Jurkat, Clone E6-1 (cell line): ENCODE results near the gene RXRB.

ENCODE experiments used
- DNase-seq: peaks from one replicate; pipeline ENCODE4 v3.0.0-alpha.2; 2011; ENCODE audit warnings: low read depth, low spot score
- H3K4me3 ChIP-seq: 2 replicates; pipeline ENCODE4 v1.5.1; 2011; ENCODE audit warnings: mild to moderate bottlenecking, low read length, control low read depth, moderate library complexity

RXRB gene

DNA sequence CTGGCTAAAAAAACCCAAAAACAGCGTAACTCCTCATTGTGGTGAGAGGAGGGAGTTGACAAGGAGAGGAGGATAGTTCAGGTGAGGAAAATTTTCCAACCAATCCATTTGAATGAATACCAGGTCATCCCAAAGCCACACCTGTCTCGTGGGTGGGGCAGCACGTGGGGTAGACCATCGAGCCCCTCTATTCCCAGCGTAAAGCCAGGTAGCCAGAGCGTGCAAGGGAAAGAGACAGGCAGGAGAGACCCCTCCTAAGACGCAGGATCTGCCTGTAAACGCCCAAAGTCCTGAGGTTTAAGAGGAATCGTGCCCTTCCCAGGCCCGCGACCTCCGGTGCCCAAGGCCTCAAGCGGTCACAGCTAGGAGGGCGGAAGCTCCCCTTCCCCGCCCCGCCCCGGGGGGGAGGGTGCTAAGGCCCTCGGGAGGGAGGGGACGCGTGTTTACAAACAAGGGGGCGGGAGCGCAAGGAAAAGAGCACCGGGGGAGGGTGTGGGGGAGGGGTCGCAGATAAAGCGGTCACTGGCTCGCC is 712 bp downstream of the RXRB start:
- peak overlapping the region; percentile 100 for H3K4me3 ChIP-seq
- peak; percentile 68 for DNase-seq

DNA sequence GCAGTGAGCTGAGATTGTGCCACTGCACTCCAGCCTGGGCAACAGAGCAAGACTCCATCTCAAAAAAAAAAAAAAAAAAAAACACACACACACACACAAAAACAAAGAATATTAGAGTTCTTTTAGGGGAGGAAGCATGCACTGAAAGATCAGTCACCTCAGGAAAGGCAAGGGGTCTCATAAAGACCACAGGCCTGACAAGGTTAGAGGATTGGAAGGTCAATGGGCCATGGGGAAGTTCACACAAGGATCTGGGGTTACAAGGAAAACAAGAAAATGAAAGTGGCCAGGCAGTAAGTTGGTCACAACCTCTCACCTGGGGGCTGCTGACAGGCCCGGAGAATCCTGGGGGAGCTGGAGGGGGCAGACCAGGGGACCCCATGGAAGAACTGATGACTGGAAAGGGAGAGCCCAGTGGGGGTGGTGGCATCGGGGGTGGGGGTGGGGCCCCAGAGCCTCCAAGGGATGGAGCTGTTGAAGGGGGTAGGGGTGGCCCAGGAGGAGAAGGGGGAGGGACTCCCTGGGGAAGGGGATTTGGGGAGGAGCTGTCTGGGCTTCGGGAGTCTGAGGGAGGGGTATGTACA is 1.5 kb downstream of the RXRB start:
- no peak for DNase-seq
- H3K4me3 ChIP-seq, result peak overlapping the region; percentile 100

DNA sequence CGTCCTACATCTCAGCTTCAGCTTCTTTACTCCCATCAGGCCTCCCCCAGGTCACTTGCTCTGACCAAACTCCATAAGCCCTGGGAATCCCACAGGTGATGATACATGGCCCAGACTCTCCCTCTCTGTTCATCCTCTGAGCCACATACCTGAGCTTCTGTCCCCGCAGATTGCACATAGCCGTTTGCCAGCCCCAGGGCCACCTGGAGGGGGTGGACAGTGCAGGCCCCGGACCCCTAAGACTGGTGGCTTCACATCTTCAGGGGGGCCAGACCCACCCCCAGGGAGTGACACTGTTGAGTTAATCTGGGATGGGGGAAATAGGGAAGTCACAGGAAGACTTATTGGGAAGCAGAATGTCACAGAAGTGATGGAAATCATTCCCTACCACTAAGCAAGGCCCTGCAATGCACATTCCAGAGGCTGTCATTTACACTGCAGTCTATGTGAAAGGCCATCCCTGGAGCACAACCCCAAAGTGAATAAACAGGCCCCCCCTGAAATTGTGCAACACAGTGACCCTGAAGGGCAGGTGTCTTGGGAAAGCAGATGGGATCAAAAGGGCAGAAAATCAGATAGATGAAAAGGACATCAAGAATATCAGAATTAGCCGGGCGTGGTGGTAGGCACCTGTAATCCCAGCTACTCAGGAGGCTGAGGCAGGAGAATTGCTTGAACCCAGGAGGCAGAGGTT is 2.2 kb downstream of the RXRB start:
- no peak overlapping the region for H3K4me3 ChIP-seq
- no peak for DNase-seq

DNA sequence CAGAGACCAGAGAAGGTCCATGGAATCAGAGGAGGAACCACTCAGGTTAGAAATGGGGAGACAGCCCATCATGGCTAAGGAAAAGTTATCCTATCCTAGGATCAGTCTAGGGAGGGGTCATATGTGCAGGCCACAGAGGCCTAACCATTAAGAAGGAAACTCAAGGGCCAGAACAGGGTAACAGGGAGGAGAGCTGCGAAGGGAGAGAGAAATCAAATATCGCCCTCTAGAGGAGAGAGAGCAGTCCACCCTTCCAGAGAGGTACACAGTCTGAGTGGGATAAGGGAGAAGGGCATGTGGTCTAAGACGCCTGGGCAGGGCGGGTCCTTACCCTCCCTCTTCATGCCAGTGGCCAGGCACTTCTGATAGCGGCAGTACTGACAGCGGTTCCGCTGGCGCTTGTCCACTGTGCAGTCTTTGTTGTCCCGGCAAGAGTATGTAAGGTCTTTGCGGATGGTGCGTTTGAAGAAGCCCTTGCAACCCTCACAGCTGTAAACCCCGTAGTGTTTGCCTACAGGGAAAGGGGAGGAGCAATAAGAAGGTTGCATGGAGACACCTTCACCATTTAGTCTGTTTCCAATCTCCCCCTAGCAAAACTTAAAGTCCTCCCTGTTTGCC is 2.9 kb downstream of the RXRB start:
- no peak for DNase-seq
- H3K4me3 ChIP-seq, result no peak overlapping the region

DNA sequence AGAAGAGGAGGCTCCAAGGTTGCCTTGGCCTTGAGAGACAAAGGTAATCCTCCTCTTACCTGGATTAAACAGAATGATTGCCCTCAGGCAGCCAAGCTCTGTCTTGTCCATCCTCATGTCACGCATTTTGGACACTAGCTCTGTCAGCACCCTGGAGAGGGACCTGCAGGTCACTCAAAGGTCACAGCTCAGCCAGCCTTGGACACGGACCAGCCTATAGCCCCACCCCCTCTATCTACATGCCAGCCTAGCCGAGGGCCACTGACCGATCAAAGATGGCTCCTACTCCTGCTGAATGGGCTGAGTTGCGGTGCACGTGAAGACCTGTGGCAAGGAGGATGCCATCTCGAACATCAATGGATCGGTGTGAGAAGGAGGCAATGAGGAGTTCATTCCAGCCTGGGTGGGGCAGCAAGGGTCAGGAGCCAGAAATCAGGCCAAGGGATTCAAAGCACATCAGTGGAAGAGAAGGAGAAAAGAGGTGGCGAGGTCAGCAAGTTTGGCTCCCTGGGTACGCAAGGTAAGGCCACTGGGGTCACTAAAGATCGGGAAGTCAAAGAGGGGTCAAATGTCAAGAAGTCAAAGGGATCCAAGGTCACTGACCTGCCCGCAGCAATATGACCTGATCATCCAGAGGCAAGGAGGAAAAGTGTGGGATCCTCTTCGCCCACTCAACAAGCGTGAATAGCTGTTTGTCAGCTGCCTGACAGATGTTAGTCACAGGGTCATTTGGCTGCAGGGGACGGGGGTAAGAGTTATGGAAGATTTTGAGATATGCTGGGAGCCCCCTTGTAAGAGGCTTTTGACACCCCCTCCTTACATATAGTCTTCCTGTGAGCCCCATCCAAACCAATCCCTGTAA is 4.9 kb downstream of the RXRB start:
- no peak for DNase-seq
- no peak overlapping the region for H3K4me3 ChIP-seq

DNA sequence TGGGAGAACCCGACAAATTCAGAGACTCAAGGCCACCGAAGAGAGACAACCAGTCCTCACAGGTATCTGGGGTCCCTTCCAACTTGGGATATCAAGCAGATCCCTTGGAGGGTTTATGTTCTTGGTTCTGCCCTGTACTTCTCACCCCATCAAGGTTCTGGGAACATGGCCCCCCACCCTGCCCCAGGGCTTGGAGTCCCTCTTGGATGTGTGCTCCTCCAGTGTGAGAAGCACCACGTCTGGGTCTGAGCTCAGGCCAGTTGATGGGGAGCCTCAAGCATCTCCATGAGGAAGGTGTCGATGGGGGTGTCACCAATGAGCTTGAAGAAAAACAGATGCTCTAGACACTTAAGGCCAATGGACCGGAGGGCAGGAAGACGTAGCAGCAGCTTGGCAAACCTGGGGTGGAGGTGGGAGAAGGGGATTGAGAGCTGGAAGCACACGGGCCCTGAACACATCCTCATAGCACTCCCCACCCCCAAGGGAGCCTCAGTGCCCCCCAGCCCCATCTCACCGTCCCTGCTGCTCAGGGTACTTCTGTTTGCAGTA is 6.0 kb downstream of the RXRB start:
- DNase-seq, result no peak
- no peak overlapping the region for H3K4me3 ChIP-seq

DNA sequence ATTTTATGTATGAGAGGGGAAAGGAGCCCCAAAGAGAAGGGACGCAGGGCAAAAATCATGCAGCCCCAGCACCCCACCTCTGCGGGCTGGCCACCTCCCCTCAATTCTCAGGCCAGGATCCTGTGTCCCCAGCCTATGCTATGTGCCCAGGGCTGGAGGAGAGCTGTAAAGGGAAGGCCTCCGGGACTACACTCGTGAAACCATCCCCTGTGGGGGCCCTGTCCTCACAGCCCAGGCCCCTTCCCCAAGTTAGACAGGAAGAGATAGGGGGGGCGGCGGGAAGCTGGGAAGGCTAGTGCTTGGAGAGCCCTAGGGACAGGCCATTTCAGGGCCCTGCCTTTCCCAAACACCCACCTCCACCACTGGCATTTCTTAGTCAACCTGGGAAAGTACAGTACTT is 6.8 kb downstream of the RXRB start:
- no peak overlapping the region for H3K4me3 ChIP-seq
- no peak for DNase-seq

DNA sequence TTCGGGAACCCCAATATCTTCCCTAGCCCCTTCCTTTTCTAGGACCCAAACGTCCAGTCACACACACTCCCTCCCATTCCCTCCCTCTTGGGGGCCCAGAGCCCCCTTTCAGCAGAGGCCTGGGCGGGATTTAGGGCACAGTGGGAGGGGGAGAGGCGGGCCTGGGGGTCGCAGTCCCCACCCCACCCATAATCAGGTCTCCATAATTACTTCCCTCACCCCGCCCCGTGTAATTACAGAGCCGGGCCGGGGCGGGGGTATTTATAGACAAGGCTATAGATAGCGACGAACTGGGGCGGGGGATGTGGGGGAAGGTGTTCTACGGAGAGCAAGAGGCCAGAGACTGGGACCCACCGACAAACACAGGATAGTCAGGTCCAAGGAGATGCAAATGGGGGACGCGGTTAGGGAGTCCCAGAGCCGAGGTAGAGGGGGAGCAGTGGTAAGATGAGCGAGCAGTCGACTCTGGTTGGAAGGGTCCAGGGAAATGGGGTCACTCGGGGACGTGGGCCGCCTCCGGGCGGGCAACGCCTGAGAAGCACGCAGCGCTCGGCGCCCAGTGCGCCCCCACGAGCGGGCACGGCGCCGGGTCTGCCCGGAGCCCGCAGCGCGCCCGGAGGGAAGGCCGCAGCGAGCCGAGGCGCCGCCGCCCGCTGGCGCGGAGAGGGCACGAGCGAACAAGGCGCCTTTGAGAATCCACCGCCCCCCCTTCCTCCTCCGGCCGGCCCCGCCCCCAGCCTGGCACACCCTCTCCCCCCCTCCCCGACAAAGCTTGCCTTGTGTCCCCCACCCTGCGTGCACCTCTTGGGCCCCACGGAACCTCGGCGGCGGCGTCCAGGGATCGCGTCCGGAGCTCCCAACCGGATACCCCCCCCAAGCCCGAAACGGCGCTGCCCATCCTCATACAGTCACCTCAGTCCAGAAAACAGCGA is 7.5 kb downstream of the RXRB start:
- no peak for DNase-seq
- no peak overlapping the region for H3K4me3 ChIP-seq

DNA sequence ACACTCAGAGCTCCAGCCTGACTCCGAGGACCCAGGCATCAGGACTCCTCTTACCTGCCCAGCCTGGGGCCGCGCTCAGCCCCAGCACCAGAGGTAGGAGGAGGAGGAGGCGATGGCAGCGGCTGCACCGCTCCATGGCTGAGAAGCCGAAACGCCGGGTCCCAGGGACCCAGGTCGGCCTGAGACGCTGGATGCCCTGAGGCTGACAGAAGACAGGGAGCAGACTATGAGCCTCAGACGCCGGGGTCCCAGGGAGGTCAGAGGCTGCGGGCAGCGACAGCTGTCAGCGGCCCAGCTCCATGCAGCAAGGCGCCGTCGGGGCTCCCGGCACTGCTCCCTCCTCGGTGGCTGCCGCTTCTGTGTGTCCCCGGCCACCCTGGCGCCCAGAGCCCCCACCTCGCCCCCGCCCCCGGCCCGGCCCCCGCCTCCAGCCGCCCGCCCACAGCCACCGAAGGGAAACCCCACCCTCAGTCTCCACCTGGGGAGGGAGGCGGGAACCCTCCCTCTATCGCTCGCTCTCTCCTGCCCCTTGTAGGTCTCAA is 8.3 kb downstream of the RXRB start, which contains the start of gene COL11A2:
COL11A2 (minus strand) TSS at position 363 of the 542 bp plus-strand sequence; CDS start at position 136, 227 bp downstream.
- no peak for DNase-seq
- no peak within 1 kb of the TSS for H3K4me3 ChIP-seq

DNA sequence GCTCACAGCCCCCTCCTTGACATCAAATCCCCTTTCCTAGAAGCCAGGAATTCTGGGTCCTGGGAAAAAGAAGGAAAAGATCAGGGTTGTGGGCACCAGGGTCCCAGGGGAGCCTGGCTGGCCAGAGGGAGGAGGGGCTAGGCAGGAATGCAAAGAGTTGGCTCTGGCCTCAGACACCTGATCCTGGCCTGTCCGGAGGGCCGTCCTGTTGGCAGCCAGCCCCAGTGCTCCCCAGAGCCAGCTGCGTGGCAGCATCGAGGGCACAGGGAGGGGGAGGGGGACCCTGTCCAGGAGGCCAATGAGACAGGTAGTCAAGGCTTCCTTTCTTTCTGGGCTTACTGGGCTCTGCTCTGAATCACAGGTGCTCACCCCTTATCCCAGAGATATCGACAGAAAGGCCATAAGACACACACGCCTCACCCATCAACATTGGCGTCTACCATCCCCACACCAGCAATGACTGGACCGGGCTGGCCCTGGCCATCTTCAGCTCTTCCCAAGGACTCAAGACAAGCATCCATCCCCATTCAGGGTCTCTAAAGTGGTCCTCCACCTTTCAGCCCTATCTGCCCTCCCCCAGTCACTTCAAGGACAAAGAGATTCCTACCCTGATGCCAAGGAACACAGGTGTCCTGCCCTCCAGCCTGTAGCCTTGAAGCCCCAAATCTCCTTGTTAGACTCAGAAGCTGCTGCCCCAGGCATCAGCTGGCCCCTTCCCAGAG is 8.9 kb downstream of the RXRB start:
- no peak for DNase-seq
- no peak overlapping the region for H3K4me3 ChIP-seq

DNA sequence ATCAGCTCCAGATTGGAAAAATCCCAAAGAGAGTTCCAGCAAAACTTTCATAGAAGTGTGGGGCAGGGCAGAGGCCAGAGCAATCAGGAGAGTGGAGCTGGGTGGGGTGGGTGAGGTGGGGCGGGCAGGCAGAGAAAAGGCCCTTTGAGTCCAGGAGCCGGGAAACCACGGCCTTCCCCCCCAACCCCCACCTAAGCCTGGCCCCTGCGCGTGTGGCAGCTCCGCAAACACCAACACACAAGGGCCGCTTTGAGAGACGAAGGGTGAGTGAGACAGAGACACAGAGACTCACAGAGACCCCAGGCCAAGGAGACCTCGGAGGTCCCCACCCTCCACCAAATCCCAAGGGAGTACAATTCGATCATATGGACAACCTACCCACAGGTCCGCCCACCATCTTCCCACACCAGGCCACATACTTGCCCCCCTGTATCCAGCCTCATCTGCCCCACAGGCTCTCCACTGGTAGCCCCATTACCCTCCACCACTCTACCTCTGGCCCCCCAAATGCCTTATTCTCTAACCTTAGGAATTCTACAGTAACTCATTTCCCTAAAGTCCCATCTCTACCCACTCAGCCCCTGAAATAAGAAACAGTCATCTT is 9.9 kb downstream of the RXRB start:
- no peak overlapping the region for H3K4me3 ChIP-seq

DNA sequence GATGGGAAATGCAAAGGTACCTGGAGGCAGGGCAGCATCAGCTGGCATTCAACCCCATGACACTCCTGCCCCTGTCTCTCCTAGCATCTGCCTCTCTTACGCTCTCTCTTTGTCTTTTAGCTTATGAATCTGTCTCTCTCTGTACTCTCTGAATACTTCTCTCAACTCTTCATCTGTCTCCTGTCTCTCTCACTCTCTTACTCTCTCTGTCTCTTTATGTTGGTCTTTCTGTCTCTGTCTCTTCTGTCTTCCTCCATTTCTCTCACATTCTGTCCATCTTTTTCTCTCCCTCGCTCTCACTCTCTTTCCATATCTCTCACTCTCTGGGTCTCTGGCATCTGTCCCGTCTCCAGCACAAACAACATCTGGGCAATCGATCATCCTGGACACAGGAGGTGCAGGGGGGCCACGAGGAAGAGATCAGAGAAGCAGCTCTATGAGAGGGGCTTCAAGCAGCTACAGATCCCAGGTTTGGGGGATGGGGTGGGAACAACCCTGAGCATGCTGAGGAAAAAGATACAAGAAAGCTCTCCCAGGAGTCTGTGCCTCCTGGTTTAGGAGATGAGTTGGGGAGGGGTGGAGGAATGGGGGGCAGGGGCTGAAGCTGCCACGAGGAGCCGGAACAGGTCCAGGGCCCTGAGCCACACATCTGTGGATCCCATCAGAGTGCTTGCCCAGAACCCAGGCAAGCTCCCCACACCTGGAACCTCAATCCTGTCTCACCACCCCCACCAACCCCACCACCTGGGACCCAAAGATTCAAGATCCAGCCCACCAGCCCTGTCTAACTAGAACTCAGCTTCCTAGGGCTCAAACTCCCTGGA is 10.6 kb downstream of the RXRB start:
- no peak for DNase-seq
- H3K4me3 ChIP-seq, result no peak overlapping the region

More for the DNA sequence above, 9.9 kb downstream of the RXRB start:
- no peak for DNase-seq

DNA sequence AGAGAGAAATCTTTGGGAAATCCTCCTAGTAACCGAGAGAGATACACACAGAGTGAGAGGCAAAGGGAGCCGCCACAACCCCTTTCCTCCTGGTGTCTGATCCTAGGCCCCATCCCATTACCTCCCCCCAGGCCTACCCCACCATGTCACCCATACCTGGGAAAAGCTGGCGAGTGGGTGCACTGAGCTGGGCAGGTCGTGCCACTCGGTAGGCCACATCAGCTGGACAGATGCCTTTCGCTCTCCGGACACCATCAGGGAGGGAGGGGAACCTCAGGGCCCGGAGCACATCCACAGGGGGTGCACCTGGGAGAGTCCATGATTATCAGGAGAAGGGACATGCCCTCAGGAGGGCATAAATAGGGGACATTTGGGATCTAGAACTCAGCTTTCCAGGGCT is 11.3 kb downstream of the RXRB start:
- no peak for DNase-seq
- H3K4me3 ChIP-seq, result no peak overlapping the region

DNA sequence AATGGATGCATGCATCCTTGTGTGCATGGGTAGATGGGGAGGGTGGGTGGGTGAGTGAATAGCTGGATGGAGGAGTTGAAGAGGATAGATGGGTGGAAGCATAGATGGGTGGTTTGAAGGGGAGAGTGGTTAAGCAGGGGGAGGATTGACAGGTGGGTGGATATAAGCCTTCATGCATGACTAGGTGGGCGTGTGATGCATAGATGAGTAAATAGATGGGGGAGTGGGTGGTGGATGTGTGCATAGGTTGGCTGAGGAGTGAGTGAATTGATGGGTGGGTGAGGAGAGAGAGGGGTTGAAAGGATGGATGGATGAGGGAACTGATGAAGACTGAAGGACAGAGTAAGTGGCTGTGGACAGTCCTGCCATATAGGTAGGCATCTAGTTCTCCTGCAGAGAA is 12.7 kb downstream of the RXRB start:
- no peak overlapping the region for H3K4me3 ChIP-seq
- DNase-seq, result no peak

DNA sequence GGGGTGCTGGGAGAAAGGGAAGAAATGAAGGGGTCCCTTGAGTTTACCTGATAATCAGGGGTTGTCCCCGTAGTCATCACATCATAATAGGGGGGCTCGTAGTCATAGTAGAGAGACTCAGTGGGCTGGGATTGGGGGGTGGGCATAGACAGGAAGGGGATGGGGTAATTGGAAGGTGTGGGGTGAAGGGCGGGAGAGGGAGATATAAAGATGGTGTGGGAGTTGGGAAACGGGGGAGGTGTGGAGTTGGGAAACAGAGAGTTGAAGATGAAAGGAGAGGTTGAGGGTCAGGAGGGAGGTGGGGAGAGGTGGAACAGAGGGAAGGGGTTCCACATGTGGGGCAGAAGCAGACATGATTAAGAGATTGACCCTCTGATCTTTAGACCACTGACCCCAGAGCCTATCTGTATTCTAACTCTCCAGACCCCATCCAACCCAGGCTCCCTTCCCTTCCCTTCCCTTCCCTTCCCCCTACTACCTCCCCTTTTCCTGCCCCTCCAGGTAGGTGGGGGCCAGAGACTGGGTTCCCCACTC is 14.7 kb downstream of the RXRB start:
- H3K4me3 ChIP-seq, result no peak overlapping the region
- DNase-seq, result no peak

DNA sequence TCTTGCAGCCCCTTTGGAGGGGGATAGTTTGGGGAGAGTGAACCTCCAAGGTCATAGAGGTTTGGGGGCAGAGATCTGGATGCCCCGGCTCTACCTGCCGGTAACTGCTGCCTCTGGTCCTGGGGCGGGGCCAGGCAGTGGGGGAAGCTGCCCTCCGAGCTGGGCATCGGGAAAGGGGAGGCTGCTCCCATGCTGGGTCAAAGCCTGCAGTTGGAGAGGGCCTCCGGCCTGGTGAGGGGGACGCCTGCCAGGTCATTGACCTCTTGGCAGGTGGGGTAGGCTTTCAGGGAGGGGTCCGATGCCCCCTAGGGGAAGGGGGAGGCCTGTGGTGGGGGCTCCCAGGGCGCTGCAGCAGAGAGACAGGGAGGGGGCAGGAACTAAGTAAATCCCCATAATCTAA is 15.3 kb downstream of the RXRB start:
- DNase-seq, result no peak
- H3K4me3 ChIP-seq, result no peak overlapping the region
